Measurements from ENCODE around the gene MCTP2.

DNA sequence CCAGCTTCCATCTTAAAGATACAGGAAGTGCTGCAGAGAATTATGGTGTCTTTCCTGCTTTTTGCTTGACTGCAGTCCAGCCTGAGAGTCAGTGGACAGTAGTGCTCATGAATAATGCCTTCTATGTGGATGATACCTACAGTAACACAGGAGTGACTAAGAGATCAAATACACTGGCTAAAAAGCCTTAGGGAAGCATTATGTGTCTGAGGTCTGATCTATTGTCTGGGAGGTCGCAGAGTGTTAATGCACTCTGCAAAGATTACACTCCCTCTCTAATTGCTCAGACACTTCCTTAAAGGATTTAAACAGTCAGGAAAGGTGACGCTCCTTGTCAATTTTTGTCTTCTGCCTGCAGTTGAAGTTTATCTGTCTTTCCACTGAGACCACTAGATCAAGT lies 183.6 kb downstream of the MCTP2 start:
- no peak for TF ChIP-seq TAF1 (IDR thresholded peaks at IDR 0.05; ENCODE audit: borderline replicate concordance, insufficient read depth, low read length)
- TF ChIP-seq POLR2AphosphoS5 (IDR thresholded peaks at IDR 0.05; ENCODE audit: low read depth, low read length): no peak
- TF ChIP-seq, protein P1, sequence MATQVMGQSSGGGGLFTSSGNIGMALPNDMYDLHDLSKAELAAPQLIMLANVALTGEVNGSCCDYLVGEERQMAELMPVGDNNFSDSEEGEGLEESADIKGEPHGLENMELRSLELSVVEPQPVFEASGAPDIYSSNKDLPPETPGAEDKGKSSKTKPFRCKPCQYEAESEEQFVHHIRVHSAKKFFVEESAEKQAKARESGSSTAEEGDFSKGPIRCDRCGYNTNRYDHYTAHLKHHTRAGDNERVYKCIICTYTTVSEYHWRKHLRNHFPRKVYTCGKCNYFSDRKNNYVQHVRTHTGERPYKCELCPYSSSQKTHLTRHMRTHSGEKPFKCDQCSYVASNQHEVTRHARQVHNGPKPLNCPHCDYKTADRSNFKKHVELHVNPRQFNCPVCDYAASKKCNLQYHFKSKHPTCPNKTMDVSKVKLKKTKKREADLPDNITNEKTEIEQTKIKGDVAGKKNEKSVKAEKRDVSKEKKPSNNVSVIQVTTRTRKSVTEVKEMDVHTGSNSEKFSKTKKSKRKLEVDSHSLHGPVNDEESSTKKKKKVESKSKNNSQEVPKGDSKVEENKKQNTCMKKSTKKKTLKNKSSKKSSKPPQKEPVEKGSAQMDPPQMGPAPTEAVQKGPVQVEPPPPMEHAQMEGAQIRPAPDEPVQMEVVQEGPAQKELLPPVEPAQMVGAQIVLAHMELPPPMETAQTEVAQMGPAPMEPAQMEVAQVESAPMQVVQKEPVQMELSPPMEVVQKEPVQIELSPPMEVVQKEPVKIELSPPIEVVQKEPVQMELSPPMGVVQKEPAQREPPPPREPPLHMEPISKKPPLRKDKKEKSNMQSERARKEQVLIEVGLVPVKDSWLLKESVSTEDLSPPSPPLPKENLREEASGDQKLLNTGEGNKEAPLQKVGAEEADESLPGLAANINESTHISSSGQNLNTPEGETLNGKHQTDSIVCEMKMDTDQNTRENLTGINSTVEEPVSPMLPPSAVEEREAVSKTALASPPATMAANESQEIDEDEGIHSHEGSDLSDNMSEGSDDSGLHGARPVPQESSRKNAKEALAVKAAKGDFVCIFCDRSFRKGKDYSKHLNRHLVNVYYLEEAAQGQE (IDR thresholded peaks at IDR 0.05; ENCODE audit: insufficient read depth in 1 of 2, low read depth in 2 of 2, low read length in 2 of 2): no peak
- no peak for TF ChIP-seq SIN3A (IDR thresholded peaks at IDR 0.05; ENCODE audit: borderline replicate concordance, insufficient read depth, low read length)
- no peak for TF ChIP-seq FOXP2 (optimal IDR thresholded peaks at IDR 0.05; ENCODE audit: borderline replicate concordance, extremely low read depth, extremely low read length, insufficient read depth)
